ENCODE data around the gene EFHD1. TPM values are rescaled to one million over a fixed set of nuclear protein-coding genes. Genes with fewer than 3 reads are reported as not detected.

The EFHD1 gene
- total and polyA plus RNA-seq, 2 experiments from 2014 or later, result 3.4 to 6.4 TPM

- Histone ChIP-seq H3K36me3 (ENCODE audit: insufficient read depth) (no peaks in the 10 kb centered on the region), H3F3A (replicated peaks; ENCODE audit: low read depth) (no peaks in the 10 kb centered on the region), H2AFZ (no peak overlapping the region), H3K9me2 (ENCODE audit: insufficient read depth) (no peaks in the 10 kb centered on the region), H3K27ac (ENCODE audit: low read depth) (no peak overlapping the region; the same call in 1 of the 2 replicates), H3K4me3 (peak overlapping the region; percentile 96), H3K4me2 (peak overlapping the region; percentile 80), H3K4me1 (ENCODE audit: insufficient read depth) (peaks cover 20% of the 10 kb centered on the region), H3K79me2 (replicated peaks; ENCODE audit: insufficient read depth) (peaks cover 66% of the 10 kb centered on the region), H4K20me1 (replicated peaks; ENCODE audit: insufficient read depth) (peaks cover 29% of the 10 kb centered on the region), H3K27me3 (ENCODE audit: insufficient read depth) (no peaks in the 10 kb centered on the region)
- peak overlapping the region; percentile 97 for H3K4me3 Mint-ChIP-seq
- H3K27me3 Mint-ChIP-seq (ENCODE audit: insufficient read depth, low read depth, poor library complexity), result peaks cover 12% of the 10 kb centered on the region
- H3K4me1 Mint-ChIP-seq, result peaks cover 25% of the 10 kb centered on the region
- H3K9me3 Mint-ChIP-seq, result no peaks in the 10 kb centered on the region
- ATAC-seq (no peak), DNase-seq (ENCODE audit: low spot score) (peak; percentile 49)
- H3K27ac Mint-ChIP-seq, result peak overlapping the region; percentile 2; the same call in 1 of the 2 replicates
- no peak for TF ChIP-seq EZH2phosphoT487 (IDR thresholded peaks at IDR 0.05; ENCODE audit: unreplicated experiment)
- TF ChIP-seq ZNF331 (CRISPR knock-in tag; IDR thresholded peaks at IDR 0.05; ENCODE audit: low read depth), result no peak
- TF ChIP-seq NANOG (IDR thresholded peaks at IDR 0.05; ENCODE audit: borderline replicate concordance), result no peak
- TF ChIP-seq REST (IDR thresholded peaks at IDR 0.05; ENCODE audit: unreplicated experiment), result no peak
- no peak for TF ChIP-seq ETS1 (IDR thresholded peaks at IDR 0.05)
- no peak for TF ChIP-seq JUNB (IDR thresholded peaks at IDR 0.05; ENCODE audit: unreplicated experiment)
- TF ChIP-seq CREB1 (CRISPR knock-in tag; IDR thresholded peaks at IDR 0.05; ENCODE audit: low read depth), result no peak
- TF ChIP-seq CTCF (conservative IDR thresholded peaks at IDR 0.05; ENCODE audit: low read depth in 2 of 2), result no peak
- TF ChIP-seq EZH2 (IDR thresholded peaks at IDR 0.05; ENCODE audit: low read depth, unreplicated experiment), result no peak
- no peak for TF ChIP-seq ZNF114 (CRISPR knock-in tag; IDR thresholded peaks at IDR 0.05)
- TF ChIP-seq STAT1 (IDR thresholded peaks at IDR 0.05; ENCODE audit: unreplicated experiment), result no peak
- TF ChIP-seq POLR2AphosphoS5 (IDR thresholded peaks at IDR 0.05; ENCODE audit: low read depth), result no peak
- H3K36me3 Mint-ChIP-seq (ENCODE audit: low read depth), result peaks cover 12% of the 10 kb centered on the region
Observed at GRCh38 chr2:232699110-232699509, 65.7 kb downstream of the EFHD1 start.

Data from GM23338 (cell line).